Measurements from ENCODE around the gene ZXDB. TPM values are rescaled to one million over a fixed set of nuclear protein-coding genes. Genes with fewer than 3 reads are reported as not detected.

ZXDB gene
- total and polyA plus RNA-seq, 10 of the 15 experiments (the other 5 are each of a cell fraction or from before 2014, with no cell fraction given) = 0.47 to 8.1 (median 2.9) TPM

GRCh38 chrX:57565198-57565597, 26.6 kb upstream of the ZXDB start (continued):
- TF ChIP-seq CUX1 (IDR thresholded peaks at IDR 0.05; ENCODE audit: insufficient replicate concordance, low read depth, low read length) (no peak), NR2C1 (IDR thresholded peaks at IDR 0.05) (no peak)

GRCh38 chrX:57573754-57574153, 18.1 kb upstream of the ZXDB start:
- no peak overlapping the region for H3K4me2 ChIP-seq (ENCODE audit: control insufficient read depth, insufficient read depth)
- DNase-seq (ENCODE audit: low read depth, low spot score) (no peak), FAIRE-seq (no peak), ATAC-seq (peak; percentile 75)
- intact Hi-C loops (cut with micrococcal nuclease; ENCODE audit: unreplicated experiment) = loop anchor here (5.0 kb wide), 1 partner anchor 454 kb away; no protein-coding TSS in a partner anchor
- H3K4me1 ChIP-seq (ENCODE audit: control insufficient read depth, insufficient read depth, low read length) = no peaks in the 10 kb centered on the region
- H3K4me3 ChIP-seq = no peak overlapping the region
- no peak overlapping the region for H3K27ac ChIP-seq (ENCODE audit: control insufficient read depth, insufficient read depth)
- no peaks in the 10 kb centered on the region for H4K20me1 ChIP-seq (ENCODE audit: control insufficient read depth, insufficient read depth)
- H3K9me3 ChIP-seq (replicated peaks; ENCODE audit: control insufficient read depth, insufficient read depth, low read length) = no peaks in the 10 kb centered on the region
- no peak overlapping the region for H2AFZ ChIP-seq (ENCODE audit: control insufficient read depth, low read depth, low read length)
- H3K27me3 ChIP-seq (replicated peaks in 1 of 2; ENCODE audit: control insufficient read depth in 2 of 2, insufficient read depth in 2 of 2, low read length in 1 of 2) = no peaks in the 10 kb centered on the region
- BruUV-seq (replicated peaks) = no TSS peak
- WGBS (ENCODE audit: insufficient coverage, insufficient replicate concordance, low lambda C conversion rate, missing lambda C conversion rate) = 4% methylated on average over 2 of the region's 2 CpGs
- POLR2A ChIA-PET = no interaction called here
- H3K79me2 ChIP-seq (ENCODE audit: control insufficient read depth, insufficient read depth, low read length) = no peaks in the 10 kb centered on the region
- RAD21 ChIA-PET (ENCODE audit: unreplicated experiment) = no interaction called here
- in situ Hi-C loops (cut with MboI) = loop anchor here (25.0 kb wide), 1 partner anchor 439 kb away; no protein-coding TSS in a partner anchor
- H3K9ac ChIP-seq (ENCODE audit: control insufficient read depth, insufficient read depth, low read length) = no peak overlapping the region
- TF ChIP-seq RAD21 (IDR thresholded peaks at IDR 0.05; ENCODE audit: insufficient read depth, low read depth, low read length) (peak; percentile 55), CTCF (IDR thresholded peaks at IDR 0.05 in 2 of 3, conservative IDR thresholded peaks at IDR 0.05 in 1 of 3; ENCODE audit: control insufficient read depth in 2 of 3, extremely low read depth in 1 of 3, insufficient read depth in 1 of 3, low read depth in 3 of 3, low read length in 3 of 3) (peak; percentile 34 to 49 (median 41); a peak in 5 of 6 replicates), SREBF1 (IDR thresholded peaks at IDR 0.05; ENCODE audit: low read length) (no peak), SMC3 (IDR thresholded peaks at IDR 0.05; ENCODE audit: borderline replicate concordance, low read length) (peak; percentile 16; the same call in 1 of the 2 replicates), HCFC1 (IDR thresholded peaks at IDR 0.05; ENCODE audit: low read length) (no peak), SIX5 (IDR thresholded peaks at IDR 0.05; ENCODE audit: low read depth, low read length, severe bottlenecking) (no peak)
- CTCF ChIA-PET = interaction anchor here (0.8 to 1.4 kb wide), 5 partner anchors 9 to 451 kb away, joined by 3 to 6 read pairs (median 3); no protein-coding TSS in a partner anchor
- H3K36me3 ChIP-seq (ENCODE audit: control insufficient read depth in 2 of 2, insufficient read depth in 2 of 2, low read length in 1 of 2) = no peaks in the 10 kb centered on the region
- SMC1A ChIA-PET (ENCODE audit: uncharacterized antibody, unreplicated experiment) = no interaction called here
